GM21825 (cell line): Measurements from ENCODE around the gene HES6.
"Not testable (repeated sequence)": the region's sequence is repeated elsewhere in the genome, so short reads cannot be mapped to it uniquely, and the experiment has no call there.

ENCODE experiments used
- ATAC-seq: cut with Tn5 transposase; IDR thresholded peaks from one replicate; pipeline ENCODE4 v1.9.1; 2021; ENCODE audit warnings: mild to moderate bottlenecking, moderate library complexity; ENCODE audit not compliant: unreplicated experiment

Gene HES6

DNA sequence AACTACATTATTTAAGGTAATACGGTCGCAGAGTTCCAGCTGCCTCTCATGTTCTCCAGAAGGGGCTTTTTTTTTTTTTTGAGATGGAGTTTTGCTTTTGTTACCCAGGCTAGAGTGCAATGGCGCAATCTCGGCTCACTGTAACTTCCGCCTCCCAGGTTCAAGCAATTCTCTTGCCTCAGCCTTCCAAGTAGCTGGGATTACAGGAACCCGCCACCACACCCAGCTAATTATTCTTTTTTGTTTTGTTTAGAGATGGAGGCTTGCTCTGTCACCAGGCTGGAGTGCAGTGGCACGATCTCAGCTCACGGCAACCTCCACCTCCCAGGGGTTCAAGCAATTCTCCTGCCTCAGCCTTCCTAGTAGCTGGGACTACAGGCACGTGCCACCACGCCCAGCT, 33.6 kb upstream of the HES6 start:
- ATAC-seq, result not testable (repeated sequence)

DNA sequence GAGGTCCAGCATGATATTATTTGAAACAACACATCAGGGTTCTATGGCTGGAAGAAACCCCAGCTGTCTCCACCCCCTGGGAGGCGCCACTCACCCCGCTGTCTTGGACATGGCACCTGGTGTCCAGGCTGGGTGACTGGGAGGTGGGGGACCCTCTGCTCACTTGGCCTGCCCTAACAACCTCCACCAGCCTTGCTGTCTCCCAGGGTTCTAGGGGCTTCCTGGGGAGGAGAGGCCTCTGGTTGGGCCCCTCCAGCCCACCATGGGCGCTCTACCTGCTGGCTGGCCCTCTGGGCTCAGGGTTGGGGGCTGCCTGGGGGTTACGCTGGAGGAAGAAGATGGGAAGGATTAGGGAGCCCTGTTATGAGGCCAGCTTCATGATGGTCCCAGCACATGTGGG, 32.3 kb upstream of the HES6 start:
- ATAC-seq, result no peak

- not testable (repeated sequence) for ATAC-seq
Observed at GRCh38 chr2:238271686-238272085, 31.8 kb upstream of the HES6 start.

- no peak for ATAC-seq
Observed at GRCh38 chr2:238271061-238271554, 31.3 kb upstream of the HES6 start.

DNA sequence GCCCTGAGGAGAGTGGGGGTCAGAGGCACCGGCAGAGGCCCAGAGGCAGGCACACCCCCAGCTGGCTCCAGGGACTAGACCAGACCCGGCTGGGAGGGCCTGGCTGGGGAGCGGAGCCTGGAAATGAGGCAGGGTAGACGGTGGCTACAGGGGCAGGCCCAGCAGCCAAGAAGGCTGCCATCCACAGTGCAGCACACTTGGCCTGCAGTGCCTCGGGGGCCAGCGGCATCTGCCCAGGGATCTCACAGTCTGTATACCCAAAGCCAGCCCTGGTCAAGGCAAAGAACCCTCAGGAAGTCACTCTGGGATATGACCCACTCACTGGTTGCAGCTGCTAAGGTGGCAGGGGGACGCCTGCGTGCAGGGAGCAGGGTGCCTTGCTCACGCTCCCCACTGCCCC, 30.8 kb upstream of the HES6 start:
- no peak for ATAC-seq

DNA sequence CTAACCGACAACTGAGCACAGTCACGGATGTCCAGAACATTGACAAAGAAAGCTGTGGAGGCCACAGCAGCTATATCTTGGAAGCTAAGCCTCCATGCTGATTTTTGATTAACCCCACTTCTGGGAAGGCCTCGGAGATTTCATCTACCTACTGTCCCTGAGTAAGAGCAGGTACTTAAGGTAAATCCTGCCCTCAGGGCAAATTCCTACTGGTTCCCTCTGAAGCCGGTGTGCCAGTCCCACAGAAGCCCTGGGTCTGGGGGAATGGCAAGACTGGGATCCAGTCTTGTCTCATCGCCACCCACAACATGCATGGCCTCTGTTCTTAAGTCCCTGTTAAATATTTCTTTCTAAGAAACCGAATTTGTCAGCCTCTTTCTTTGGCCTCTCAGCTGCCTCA, 29.9 kb upstream of the HES6 start:
- ATAC-seq, result no peak

- no peak for ATAC-seq
Observed at GRCh38 chr2:238267884-238268680, 28.2 kb upstream of the HES6 start.

- ATAC-seq, result no peak
Observed at GRCh38 chr2:238267341-238267710, 27.5 kb upstream of the HES6 start.

GRCh38 chr2:238265605-238266004, 25.8 kb upstream of the HES6 start:
- ATAC-seq, result no peak

DNA sequence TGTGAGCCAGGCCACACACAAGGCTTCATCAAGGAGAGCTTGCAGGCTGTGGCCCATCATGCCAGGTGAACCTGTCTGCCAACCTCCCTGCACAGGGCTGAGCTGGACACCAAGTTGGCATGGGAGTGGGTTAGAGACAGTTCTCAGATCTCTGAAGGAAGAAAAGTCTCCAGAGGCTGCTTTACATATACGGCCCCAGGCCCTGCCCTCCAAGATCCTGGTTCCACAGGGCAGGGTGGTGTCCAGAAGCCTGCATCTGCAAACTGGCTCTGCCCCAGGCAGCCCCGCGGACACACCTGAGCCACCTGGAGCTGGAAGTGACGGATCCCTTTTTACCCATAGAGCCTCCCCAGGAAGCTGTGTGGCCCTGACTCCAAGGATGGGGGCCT, 24.2 kb upstream of the HES6 start:
- ATAC-seq, result no peak

GRCh38 chr2:238263204-238264071, 23.6 kb upstream of the HES6 start:
- no peak for ATAC-seq

DNA sequence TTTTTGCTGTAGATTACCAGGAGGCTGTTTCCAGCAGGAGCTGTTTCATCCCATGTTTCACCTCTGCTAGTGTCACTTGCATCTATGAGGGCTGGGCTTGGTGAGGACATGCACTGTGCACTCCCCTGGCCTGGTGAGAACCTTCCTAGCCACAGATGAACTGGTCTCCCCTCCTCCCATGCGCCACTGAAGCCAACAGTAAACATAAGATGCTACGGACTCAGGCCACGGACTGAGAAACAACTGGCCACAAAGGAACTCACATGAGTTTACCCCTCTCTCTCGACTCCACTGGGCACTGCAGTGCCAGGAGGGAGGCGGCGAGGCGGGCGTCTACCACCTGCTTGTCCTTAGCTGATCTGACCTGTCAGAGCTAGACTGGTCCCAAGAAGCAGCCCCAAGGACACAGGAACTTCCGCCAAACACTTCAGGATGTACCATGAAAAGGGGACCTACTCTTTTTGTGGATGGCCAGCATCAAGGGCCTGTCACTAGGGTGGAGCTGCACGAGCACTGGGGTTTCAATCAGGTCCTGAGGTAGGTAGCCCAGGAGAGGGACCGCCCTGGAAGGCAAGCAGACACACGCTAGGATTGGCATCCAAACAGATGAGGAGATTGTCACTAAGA, 22.8 kb upstream of the HES6 start:
- ATAC-seq, result no peak

DNA sequence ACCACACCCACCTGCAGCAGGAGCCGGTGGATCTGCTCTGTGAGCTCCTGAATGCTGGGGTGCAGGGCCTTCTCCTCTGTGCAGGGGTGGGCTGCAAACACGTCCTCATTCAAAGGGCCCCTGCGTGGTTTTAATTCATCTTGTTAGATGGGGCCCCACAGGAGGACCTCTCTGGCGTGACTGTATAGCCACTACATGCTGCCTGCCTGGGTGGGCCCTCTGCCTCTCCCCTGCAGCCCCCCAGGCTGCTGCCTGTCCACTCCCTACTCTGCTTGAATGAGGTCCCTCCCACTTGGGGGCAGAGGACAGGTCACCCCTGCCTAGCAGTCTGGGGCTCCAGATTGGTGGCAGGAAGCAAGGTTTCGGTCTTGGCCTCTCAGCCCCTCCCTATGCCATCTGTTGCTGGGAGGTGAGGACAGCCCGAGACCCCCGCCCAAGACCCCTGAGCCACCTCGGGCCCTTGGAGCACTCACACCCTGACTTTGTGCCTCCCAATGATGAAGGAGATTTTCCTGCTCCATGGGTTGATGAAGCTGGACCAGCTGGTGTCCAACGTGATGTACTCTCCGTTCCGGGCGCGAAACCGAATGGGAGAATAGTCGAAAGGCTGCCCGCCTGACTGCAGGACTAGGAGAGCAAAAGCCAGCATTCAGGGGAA, 22.0 kb upstream of the HES6 start:
- no peak for ATAC-seq

- no peak for ATAC-seq
Observed at GRCh38 chr2:238260883-238261282, 21.0 kb upstream of the HES6 start.

- no peak for ATAC-seq
Observed at GRCh38 chr2:238259061-238260020, 19.5 kb upstream of the HES6 start.

DNA sequence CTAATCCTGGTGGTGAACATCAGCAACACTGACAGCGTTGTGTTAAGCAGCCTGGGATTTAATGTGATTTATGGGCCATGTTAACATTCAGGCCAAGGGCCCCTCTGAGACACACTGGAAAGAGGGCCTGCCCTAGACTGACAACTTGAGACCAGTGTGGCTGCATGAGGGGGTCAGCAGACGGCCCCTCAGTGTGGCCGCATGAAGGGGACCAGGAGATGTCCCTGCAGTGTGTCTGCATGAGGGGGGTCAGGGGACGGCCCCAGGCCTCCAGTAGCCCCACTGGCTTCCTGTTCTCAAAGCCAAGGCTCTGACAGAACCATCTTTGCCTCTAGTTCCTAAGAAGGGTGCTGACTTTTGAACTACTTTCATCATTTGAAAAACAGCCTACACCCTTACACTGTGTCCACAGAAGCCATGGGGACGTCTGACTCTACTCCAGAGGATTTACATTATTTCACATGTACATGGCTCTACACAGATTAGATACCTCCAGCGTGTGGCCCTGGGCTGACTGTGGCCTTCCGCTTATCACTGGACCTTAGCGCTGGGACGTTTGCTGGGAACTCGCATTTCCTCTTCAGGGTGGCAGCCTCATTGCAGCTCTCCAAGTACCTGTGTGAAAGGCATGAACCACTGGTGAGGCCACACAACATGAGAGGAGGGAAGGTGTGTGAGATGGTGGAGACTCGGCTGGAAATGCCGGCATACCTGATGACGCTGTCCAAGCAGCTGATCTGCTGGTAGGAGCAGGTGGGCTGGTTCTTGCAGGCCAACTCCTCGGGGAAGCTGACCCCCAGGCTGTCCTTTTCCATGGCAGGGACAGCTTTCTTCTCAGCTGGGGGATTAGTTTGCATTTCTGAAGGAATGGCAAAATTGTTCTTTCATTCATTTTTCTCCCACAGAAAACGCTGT, 18.2 kb upstream of the HES6 start:
- no peak for ATAC-seq

GRCh38 chr2:238256594-238257104, 16.8 kb upstream of the HES6 start:
- peak; percentile 63 for ATAC-seq

DNA sequence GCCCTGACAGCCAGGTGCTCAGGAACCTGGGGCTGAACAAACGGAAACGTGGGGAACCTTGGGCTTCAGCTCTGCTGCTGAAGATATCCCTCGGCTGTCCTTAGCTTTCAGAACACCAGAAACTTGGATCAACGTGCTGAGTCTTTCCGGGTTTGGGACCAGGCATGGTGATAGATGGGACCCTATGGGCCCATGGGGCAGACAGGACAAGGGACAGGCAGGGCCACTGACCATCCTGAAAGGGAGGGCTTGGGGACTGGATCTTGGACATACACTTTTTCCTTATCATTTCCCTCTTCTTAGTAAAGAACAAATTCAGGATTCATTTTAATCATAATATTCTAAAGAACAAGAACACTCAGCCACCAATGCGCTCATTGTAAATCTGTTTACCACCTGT, 16.3 kb upstream of the HES6 start:
- ATAC-seq, result no peak

GRCh38 chr2:238255636-238256035, 15.8 kb upstream of the HES6 start:
- no peak for ATAC-seq
